Lower leg skin (tissue), 3 donors: ENCODE measurements around the gene MEGF8.

Experiments used
- CTCF ChIP-seq, 3 donors: fragments of 450-650 bp; IDR thresholded peaks; one replicate each; pipeline ENCODE4 v1.5.1; 2016; ENCODE audit warnings: antibody characterized with exemption in 3 of 3, mild to moderate bottlenecking in 3 of 3, moderate library complexity in 2 of 3
- POLR2A ChIP-seq, 2 donors: fragments of 450-650 bp; IDR thresholded peaks; one replicate each; pipeline ENCODE4 v1.6.1; 2016 to 2017; ENCODE audit warnings: antibody characterized with exemption in 2 of 2, mild to moderate bottlenecking in 1 of 2, moderate library complexity in 1 of 2

- TF ChIP-seq CTCF (IDR thresholded peaks at IDR 0.05), result no peak
- TF ChIP-seq POLR2A (IDR thresholded peaks at IDR 0.05), result no peak
Measured at GRCh38 chr19:42291435-42291810, 34.0 kb upstream of the MEGF8 start.
